Activated CD4-positive, CD25-positive, alpha-beta regulatory T cell treated with anti-CD3 and anti-CD28 coated beads, Interleukin-2, amount 50 U/mL, for 72 hours (primary cell): ENCODE results near the gene CFI.

Experiments
- DNase-seq: peaks from one replicate; pipeline ENCODE4 v3.0.0; 2021

CFI gene

GRCh38 chr4:109801895-109802319, at the start of gene CFI:
Gene CFI, minus strand, starts transcription at chr4:109801999. Its CDS starts 28 bp downstream, at chr4:109801971.
- no peak for DNase-seq

GRCh38 chr4:109850601-109851000, 48.8 kb upstream of the CFI start:
- no peak for DNase-seq

- DNase-seq: no peak
Measured at GRCh38 chr4:109848501-109848900, 46.7 kb upstream of the CFI start.

GRCh38 chr4:109847896-109848442, 46.2 kb upstream of the CFI start, which contains the start of gene LRIT3:
Gene LRIT3, plus strand, starts transcription at chr4:109848107. Its CDS starts 95 bp downstream, at chr4:109848202.
- no peak for DNase-seq

- no peak for DNase-seq
Measured at GRCh38 chr4:109846395-109847098, 44.7 kb upstream of the CFI start.

GRCh38 chr4:109836985-109837384, 35.2 kb upstream of the CFI start:
- DNase-seq: no peak

- DNase-seq: no peak
Measured at GRCh38 chr4:109833756-109834155, 32.0 kb upstream of the CFI start.

- no peak for DNase-seq
Measured at GRCh38 chr4:109827672-109828071, 25.9 kb upstream of the CFI start, which contains the start of gene RRH. Gene RRH, plus strand, starts transcription at chr4:109827972. Its CDS starts 56 bp downstream, at chr4:109828028.

GRCh38 chr4:109826719-109827118, 24.9 kb upstream of the CFI start:
- DNase-seq: no peak

GRCh38 chr4:109821185-109821584, 19.4 kb upstream of the CFI start:
- no peak for DNase-seq

GRCh38 chr4:109820563-109820962, 18.8 kb upstream of the CFI start:
- no peak for DNase-seq

- DNase-seq: no peak
Measured at GRCh38 chr4:109818268-109818667, 16.5 kb upstream of the CFI start.

GRCh38 chr4:109816894-109817293, 15.1 kb upstream of the CFI start:
- DNase-seq: no peak

- DNase-seq: peak; percentile 55
Measured at GRCh38 chr4:109816082-109816442, 14.3 kb upstream of the CFI start.

- peak; percentile 83 for DNase-seq
Measured at GRCh38 chr4:109815151-109816081, 13.6 kb upstream of the CFI start, which contains the start of gene GAR1. Gene GAR1, plus strand, starts transcription at chr4:109815762. Its CDS starts 403 bp downstream, at chr4:109816165.

- no peak for DNase-seq
Measured at GRCh38 chr4:109811707-109812106, 9.9 kb upstream of the CFI start.

GRCh38 chr4:109810552-109811387, 9.0 kb upstream of the CFI start:
- DNase-seq: no peak

GRCh38 chr4:109809655-109810054, 7.9 kb upstream of the CFI start:
- no peak for DNase-seq

- no peak for DNase-seq
Measured at GRCh38 chr4:109803924-109804571, 2.2 kb upstream of the CFI start.

GRCh38 chr4:109801099-109801789, 555 bp downstream of the CFI start:
- DNase-seq: no peak

- DNase-seq: no peak
Measured at GRCh38 chr4:109798866-109799265, 2.9 kb downstream of the CFI start.
